WERI-Rb-1 (cell line): ENCODE results near the gene PDK4.

Experiments used
- DNase-seq: peaks from one replicate; pipeline ENCODE4 v3.0.0-alpha.2; 2020
- H3K27ac ChIP-seq: fragments of 250-450 bp; sonication (Bioruptor Pico); 2 replicates; pipeline ENCODE4 v1.5.1; 2020; ENCODE audit warnings: mild to moderate bottlenecking, moderate library complexity
- H3K27me3 ChIP-seq: fragments of 250-450 bp; sonication (Bioruptor Pico); 2 replicates; pipeline ENCODE4 v1.5.1; 2021; ENCODE audit warnings: mild to moderate bottlenecking, low read depth, moderate library complexity; ENCODE audit not compliant: insufficient read depth, severe bottlenecking
- H3K36me3 ChIP-seq: fragments of 250-450 bp; sonication (Bioruptor Pico); 2 replicates; pipeline ENCODE4 v1.5.1; 2020; ENCODE audit warnings: mild to moderate bottlenecking, moderate library complexity
- H3K4me3 ChIP-seq: 2 replicates; pipeline ENCODE4 v1.5.1; 2011; ENCODE audit warnings: low read depth, mild to moderate bottlenecking, control low read depth, low read length
- H3K9me3 ChIP-seq: fragments of 250-450 bp; sonication (Bioruptor Pico); 2 replicates; pipeline ENCODE4 v1.5.1; 2021; ENCODE audit warnings: mild to moderate bottlenecking, moderate library complexity; ENCODE audit not compliant: severe bottlenecking
- CTCF ChIP-seq: IDR thresholded peaks from 2 replicates; pipeline ENCODE4 v1.5.1; 2011; ENCODE audit warnings: low read depth, mild to moderate bottlenecking, control low read depth, inconsistent platforms, low read length

Gene PDK4

GRCh38 chr7:95630702-95631458 lies 34.6 kb upstream of the PDK4 start:
- Histone ChIP-seq H3K27ac (no peak overlapping the region), H3K36me3 (no peaks in the 10 kb centered on the region), H3K27me3 (no peaks in the 10 kb centered on the region), H3K9me3 (no peaks in the 10 kb centered on the region), H3K4me3 (no peak overlapping the region)
- TF ChIP-seq CTCF: no peak
- no peak for DNase-seq

- Histone ChIP-seq H3K4me3 (no peak overlapping the region), H3K9me3 (no peaks in the 10 kb centered on the region), H3K27me3 (no peaks in the 10 kb centered on the region), H3K27ac (no peak overlapping the region), H3K36me3 (no peaks in the 10 kb centered on the region)
- no peak for TF ChIP-seq CTCF
- DNase-seq: no peak
These were observed 32.6 kb upstream of the PDK4 start for GRCh38 chr7:95628831-95629439.

DNA sequence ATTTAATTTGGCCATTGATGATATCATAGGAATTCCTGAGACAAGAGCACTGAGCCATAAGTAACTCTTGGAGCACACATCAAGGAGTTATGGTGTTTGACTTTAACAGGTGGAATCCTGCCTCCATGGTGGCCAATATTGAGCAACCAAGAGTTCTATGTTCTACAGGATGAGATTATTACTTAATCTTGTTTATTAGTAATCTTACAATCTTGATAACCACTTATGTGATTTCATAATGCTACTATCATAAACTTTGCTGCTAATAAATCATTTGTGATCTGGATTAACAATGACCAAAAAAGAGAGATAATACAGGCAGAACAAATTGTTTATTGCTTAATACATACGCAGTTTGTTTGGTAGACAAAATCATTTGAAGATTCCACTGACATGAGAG lies 27.5 kb upstream of the PDK4 start:
- Histone ChIP-seq H3K4me3 (no peak overlapping the region), H3K27ac (no peak overlapping the region), H3K27me3 (no peaks in the 10 kb centered on the region), H3K36me3 (no peaks in the 10 kb centered on the region), H3K9me3 (no peaks in the 10 kb centered on the region)
- no peak for TF ChIP-seq CTCF
- DNase-seq: no peak

DNA sequence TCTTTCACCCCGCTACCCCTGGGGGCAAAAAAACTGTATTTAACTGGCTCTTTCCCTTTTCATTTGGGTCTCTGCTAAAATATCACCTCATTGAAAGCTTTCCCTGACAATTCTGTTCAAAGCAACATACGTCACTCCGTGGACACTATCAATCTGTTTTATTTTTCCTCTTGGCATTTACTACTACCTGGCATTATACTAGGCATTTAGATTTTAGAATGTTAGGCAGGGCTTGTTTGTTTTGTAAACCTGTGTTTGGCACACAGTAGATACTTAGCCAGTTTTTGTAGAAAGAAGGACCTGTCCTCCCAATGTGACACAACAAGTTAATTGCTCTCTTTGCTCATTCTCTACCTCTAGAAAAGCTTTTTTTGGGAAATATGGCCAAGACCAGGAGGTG lies 26.5 kb upstream of the PDK4 start:
- DNase-seq: no peak
- Histone ChIP-seq H3K4me3 (no peak overlapping the region), H3K36me3 (no peaks in the 10 kb centered on the region), H3K27me3 (no peaks in the 10 kb centered on the region), H3K27ac (no peak overlapping the region), H3K9me3 (no peaks in the 10 kb centered on the region)
- no peak for TF ChIP-seq CTCF

GRCh38 chr7:95622001-95622549 lies 25.8 kb upstream of the PDK4 start:
- DNase-seq: no peak
- Histone ChIP-seq H3K4me3 (no peak overlapping the region), H3K27me3 (no peaks in the 10 kb centered on the region), H3K27ac (no peak overlapping the region), H3K36me3 (no peaks in the 10 kb centered on the region), H3K9me3 (no peaks in the 10 kb centered on the region)
- TF ChIP-seq CTCF: no peak
